ENCODE measurements around the gene SCGB1C2. TPM values are rescaled to one million over a fixed set of nuclear protein-coding genes. Genes with fewer than 3 reads are reported as not detected.
"Not testable (repeated sequence)": the region's sequence is repeated elsewhere in the genome, so short reads cannot be mapped to it uniquely, and the experiment has no call there.

SCGB1C2 gene
- not detected for total RNA-seq

- DNase-seq (ENCODE audit: low spot score in 2 of 2); H3K4me1 ChIP-seq; H3K9me3 ChIP-seq; H3K27ac ChIP-seq; H3K27me3 ChIP-seq; H3K4me3 ChIP-seq; H3K36me3 ChIP-seq: not testable (repeated sequence)
- no CpG with 5 or more reads among the region's 16 CpGs for WGBS
Observed at GRCh38 chr17:137166-137807, at the start of gene SCGB1C2. TSS of gene SCGB1C2 (plus strand) at chr17:137569. CDS start at chr17:137591, 22 bp downstream.

GRCh38 chr17:113111-113510 is 24.3 kb upstream of the SCGB1C2 start:
- not testable (repeated sequence) for H3K4me1 ChIP-seq; H3K4me3 ChIP-seq; DNase-seq (ENCODE audit: low spot score in 2 of 2); H3K27me3 ChIP-seq; H3K9me3 ChIP-seq; H3K27ac ChIP-seq; H3K36me3 ChIP-seq
- no CpG with 5 or more reads among the region's 5 CpGs for WGBS

GRCh38 chr17:118339-118917 is 18.9 kb upstream of the SCGB1C2 start:
- H3K27ac ChIP-seq; H3K9me3 ChIP-seq; DNase-seq (ENCODE audit: low spot score in 2 of 2); H3K4me1 ChIP-seq; H3K4me3 ChIP-seq; H3K27me3 ChIP-seq; H3K36me3 ChIP-seq: not testable (repeated sequence)
- TF ChIP-seq CTCF (IDR thresholded peaks at IDR 0.05): peak in 1 of 2 donors; percentile 30
- 10% methylated on average over 3 of the region's 20 CpGs for WGBS

GRCh38 chr17:133932-134331 is 3.4 kb upstream of the SCGB1C2 start:
- WGBS: no CpG with 5 or more reads among the region's 40 CpGs
- not testable (repeated sequence) for H3K36me3 ChIP-seq, H3K4me3 ChIP-seq, H3K4me1 ChIP-seq, H3K27me3 ChIP-seq, H3K27ac ChIP-seq, H3K9me3 ChIP-seq
- peak in 1 of 2 donors; percentile 29 for DNase-seq (ENCODE audit: low spot score in 2 of 2)

GRCh38 chr17:134332-134785 is 3.0 kb upstream of the SCGB1C2 start:
- H3K36me3 ChIP-seq, H3K27ac ChIP-seq, H3K9me3 ChIP-seq, H3K4me3 ChIP-seq, H3K27me3 ChIP-seq, H3K4me1 ChIP-seq: not testable (repeated sequence)
- peak in 1 of 2 donors; percentile 53 for DNase-seq (ENCODE audit: low spot score in 2 of 2)
- 66% methylated on average over 8 of the region's 25 CpGs for WGBS

- not testable (repeated sequence) for H3K4me3 ChIP-seq, H3K9me3 ChIP-seq, H3K27ac ChIP-seq, H3K4me1 ChIP-seq, H3K27me3 ChIP-seq, H3K36me3 ChIP-seq
- DNase-seq (ENCODE audit: low spot score in 2 of 2): peak in 1 of 2 donors; percentile 38
- WGBS: no CpG with 5 or more reads among the region's 6 CpGs
Observed at GRCh38 chr17:135022-135421, 2.3 kb upstream of the SCGB1C2 start.

GRCh38 chr17:135895-136294 is 1.5 kb upstream of the SCGB1C2 start:
- not testable (repeated sequence) for H3K4me3 ChIP-seq; H3K9me3 ChIP-seq; H3K27ac ChIP-seq; H3K36me3 ChIP-seq; DNase-seq (ENCODE audit: low spot score in 2 of 2); H3K4me1 ChIP-seq; H3K27me3 ChIP-seq
- no CpG with 5 or more reads among the region's 1 CpG for WGBS

GRCh38 chr17:136531-136930 is 838 bp upstream of the SCGB1C2 start:
- no CpG with 5 or more reads among the region's 4 CpGs for WGBS
- peak in 1 of 2 donors; percentile 50 for TF ChIP-seq CTCF (IDR thresholded peaks at IDR 0.05)
- peak; percentile 81 to 85 for DNase-seq (ENCODE audit: low spot score in 2 of 2)

GRCh38 chr17:139401-140205 is 2.2 kb downstream of the SCGB1C2 start:
- H3K27me3 ChIP-seq, H3K27ac ChIP-seq, H3K9me3 ChIP-seq, H3K36me3 ChIP-seq, H3K4me3 ChIP-seq, H3K4me1 ChIP-seq: not testable (repeated sequence)
- WGBS: 78% methylated on average over 5 of the region's 22 CpGs
- DNase-seq (ENCODE audit: low spot score in 2 of 2): peak in 1 of 2 donors; percentile 43

More at GRCh38 chr17:136531-136930, 838 bp upstream of the SCGB1C2 start:
- H3K27ac ChIP-seq, H3K27me3 ChIP-seq, H3K4me1 ChIP-seq, H3K36me3 ChIP-seq, H3K4me3 ChIP-seq, H3K9me3 ChIP-seq: not testable (repeated sequence)
